SHP77 (cell line): ENCODE measurements around the gene SAP25.

Experiments used
- DNase-seq, 2 experiments: peaks; one replicate each; lab custom pipeline; 2025; lab: John Stamatoyannopoulos, UW

Gene SAP25

DNA sequence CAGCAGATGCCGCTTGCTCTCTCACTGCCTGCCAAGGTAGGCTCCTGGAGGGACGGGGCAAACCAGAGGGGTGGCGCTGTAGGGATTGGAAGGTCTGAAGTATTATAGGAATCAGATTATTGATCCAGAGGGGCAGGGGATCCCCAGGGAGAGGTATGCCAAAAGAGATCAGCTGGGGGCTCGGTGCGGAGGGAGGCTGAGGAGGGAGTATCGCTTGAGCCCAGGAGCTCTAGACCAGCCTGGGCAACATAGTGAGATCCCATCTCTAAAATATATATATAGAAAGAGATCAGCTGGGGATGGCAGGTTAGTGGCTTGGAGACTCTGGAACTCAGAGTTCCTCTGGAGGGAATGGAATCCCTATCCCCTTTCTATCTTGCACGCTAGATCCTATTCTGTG, 21.5 kb upstream of the SAP25 start:
- DNase-seq = no peak

- DNase-seq = no peak
Measured at GRCh38 chr7:100591596-100591995, 17.9 kb upstream of the SAP25 start.

DNA sequence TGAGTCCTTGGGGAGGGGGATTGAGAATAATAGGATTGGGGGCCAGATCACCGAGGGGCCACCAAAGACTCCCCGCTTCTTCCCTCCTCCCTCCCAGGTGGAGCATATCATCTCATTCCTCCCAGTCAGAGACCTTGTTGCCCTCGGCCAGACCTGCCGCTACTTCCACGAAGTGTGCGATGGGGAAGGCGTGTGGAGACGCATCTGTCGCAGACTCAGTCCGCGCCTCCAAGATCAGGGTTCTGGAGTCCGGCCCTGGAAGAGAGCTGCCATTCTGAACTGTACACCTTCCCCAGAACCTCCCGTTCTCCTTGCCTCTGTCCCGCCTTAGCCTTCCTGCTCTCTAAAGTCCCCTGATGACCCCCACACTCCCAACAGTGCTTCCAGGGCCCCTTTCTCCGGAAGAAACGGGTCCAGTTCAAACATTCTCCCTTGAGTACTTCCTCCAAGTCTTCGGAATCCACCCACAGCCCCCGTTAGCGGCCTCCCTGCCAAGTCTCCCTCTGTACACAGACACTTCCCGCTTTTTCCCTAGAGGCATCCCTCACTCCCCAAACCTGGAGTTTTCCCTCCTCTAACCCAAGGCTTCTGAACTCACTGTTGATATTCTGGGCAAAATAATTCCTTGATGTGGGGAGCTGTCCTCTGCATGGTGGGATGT, 16.5 kb upstream of the SAP25 start:
- no peak for DNase-seq

- no peak for DNase-seq
Measured at GRCh38 chr7:100589341-100589947, 15.7 kb upstream of the SAP25 start.

GRCh38 chr7:100588438-100588837, 14.7 kb upstream of the SAP25 start:
- DNase-seq = no peak

- peak; percentile 97 to 100 for DNase-seq
Measured at GRCh38 chr7:100586266-100587025, 12.7 kb upstream of the SAP25 start, which contains the start of gene FBXO24. TSS of gene FBXO24 (plus strand) at chr7:100586328. CDS start at chr7:100586626, 298 bp downstream.

GRCh38 chr7:100585511-100586265, 12.0 kb upstream of the SAP25 start, which contains the start of gene LRCH4:
TSS of gene LRCH4 (minus strand) at chr7:100586129. CDS start at chr7:100586100, 29 bp downstream.
- DNase-seq = no peak

GRCh38 chr7:100584683-100585510, 11.2 kb upstream of the SAP25 start:
- no peak for DNase-seq

- DNase-seq = no peak
Measured at GRCh38 chr7:100584054-100584682, 10.5 kb upstream of the SAP25 start.

DNA sequence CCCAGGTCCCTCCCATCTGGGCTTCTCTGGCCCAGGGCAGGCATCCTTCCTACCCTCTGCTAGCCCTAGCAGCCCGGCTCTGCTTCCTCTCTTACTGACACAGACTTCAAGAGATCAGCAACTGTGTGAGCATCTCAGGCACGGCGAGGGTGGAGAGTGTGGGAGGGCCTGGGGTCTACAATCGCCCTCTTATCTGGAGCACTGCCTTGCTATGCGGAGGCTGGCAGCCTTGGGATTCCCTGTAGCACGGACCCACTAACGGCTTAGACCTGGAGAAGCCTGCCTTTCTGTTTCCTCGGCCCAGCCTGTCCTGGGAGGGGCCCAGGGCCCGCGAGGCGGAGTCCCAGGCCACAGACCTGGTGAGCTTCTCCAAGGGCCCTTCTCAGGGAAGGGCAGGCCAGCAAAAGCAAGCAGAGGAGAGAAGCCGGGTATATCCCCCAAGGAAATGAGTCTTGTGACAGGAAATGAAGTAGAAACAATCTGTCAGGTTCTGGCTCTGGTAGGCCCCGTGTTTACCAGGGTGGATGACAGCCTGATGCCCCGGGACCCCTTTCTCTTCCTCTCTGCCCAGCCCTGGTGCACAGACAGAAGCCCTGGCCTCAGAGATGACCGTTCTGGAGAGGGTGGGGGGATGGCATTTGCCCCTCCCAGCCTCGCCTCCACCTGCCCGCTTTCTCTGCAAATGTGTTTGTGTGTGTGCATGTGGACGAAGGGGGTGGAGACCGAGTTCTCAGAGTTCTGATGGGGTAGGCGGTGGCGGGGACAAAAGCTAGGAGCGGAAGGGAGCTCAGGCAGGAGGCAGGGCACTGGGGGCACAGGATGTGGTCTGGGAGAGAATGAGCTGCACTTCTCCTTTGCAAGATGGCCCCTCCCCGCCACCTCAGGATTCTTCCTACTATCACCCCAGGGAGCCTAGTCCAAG, 9.7 kb upstream of the SAP25 start:
- DNase-seq = no peak

DNA sequence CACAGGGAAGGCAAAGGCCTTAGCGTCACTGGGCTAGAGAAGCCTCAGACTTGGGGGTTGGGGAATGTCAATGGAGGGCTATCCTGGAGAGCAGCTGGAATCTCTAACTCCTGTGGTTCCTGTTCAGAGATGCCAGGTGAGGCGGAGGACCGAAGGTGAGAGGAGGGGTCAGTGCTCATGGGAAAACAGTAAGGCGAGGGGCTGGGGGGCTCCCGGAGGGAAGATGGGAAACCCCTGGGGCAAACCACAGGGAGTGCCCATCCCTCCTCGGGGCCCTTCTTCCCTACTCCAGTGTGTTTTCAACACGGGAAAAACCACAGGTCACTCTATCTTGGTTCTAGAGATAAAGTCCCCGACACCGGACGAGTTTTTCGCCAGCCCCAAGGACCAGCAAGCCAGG, 8.9 kb upstream of the SAP25 start:
- no peak for DNase-seq

DNA sequence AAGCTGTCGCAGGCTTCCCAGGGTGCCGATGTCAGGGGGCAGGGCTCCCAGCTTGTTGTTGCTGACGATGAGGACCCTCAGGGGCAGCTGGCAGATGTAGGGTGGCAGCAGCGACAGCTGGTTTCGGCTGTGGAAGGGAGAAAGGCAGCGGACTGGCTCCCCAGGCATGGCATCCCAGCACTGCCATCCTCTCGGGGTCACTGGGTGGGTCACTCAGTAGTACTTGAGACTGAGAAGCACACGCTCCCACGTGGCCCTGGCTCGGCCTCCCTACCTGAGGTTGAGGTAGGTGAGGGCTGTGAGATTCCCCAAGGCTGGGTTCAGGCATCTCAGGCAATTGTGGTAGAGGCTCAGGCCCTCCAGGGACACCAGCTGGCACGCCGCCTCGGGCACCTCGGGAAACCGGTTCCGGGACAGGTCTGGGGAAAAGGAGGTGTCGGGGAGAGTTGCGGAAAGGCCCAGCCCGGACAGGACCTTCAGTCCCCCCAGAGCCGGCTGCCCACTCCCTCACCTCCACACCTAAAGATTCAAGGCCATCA, 8.4 kb upstream of the SAP25 start:
- DNase-seq = no peak

GRCh38 chr7:100580466-100581283, 7.0 kb upstream of the SAP25 start:
- no peak for DNase-seq

- no peak for DNase-seq
Measured at GRCh38 chr7:100578246-100579183, 4.8 kb upstream of the SAP25 start.

GRCh38 chr7:100577507-100577906, 3.8 kb upstream of the SAP25 start:
- DNase-seq = no peak

- DNase-seq = no peak
Measured at GRCh38 chr7:100577103-100577502, 3.4 kb upstream of the SAP25 start.

DNA sequence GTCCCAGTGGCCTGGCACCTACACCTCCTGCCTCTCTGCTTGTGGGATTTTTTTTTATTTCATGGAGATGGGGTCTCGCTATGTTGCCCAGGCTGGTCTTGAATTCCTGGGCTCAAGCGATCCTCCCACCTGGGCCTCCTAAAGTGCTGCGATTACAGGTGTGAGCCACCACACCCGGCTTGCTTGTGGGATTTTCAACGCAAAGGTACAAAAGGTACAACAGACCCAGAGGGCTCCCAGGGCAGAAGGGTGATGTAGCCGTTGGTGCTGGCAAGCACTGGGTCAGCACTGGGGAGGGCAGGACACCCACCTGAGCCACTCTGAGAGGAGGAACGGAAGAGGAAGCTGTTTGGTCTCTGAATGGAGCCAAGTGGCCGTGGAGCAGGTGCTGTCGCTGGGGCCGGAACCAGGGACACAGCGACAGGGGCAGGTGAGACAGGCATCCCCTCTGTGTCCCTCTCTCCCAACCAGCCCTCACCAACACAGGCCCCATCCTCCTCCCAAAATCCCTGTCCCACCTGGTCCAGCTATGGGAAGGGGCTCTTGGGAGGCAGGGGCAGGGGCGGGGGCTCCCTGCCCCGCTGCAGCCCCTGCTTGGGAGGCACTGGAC, 2.8 kb upstream of the SAP25 start:
- no peak for DNase-seq
